IMR-90 (cell line): ENCODE results near the gene UCKL1.

Source experiments
- CEBPB ChIP-seq: IDR thresholded peaks from 2 replicates; pipeline ENCODE4 v1.6.1; 2012; ENCODE audit warnings: low read depth, low read length, improper control_type of control experiment
- MAZ ChIP-seq: IDR thresholded peaks from 2 replicates; pipeline ENCODE4 v1.6.1; 2012; ENCODE audit warnings: low read depth, mild to moderate bottlenecking, low read length, improper control_type of control experiment, moderate library complexity, borderline replicate concordance
- POLR2A ChIP-seq: IDR thresholded peaks from 2 replicates; pipeline ENCODE4 v1.6.1; 2012; ENCODE audit warnings: mild to moderate bottlenecking, low read depth, low read length
- RAD21 ChIP-seq: IDR thresholded peaks from 2 replicates; pipeline ENCODE4 v1.6.1; 2012; ENCODE audit warnings: low read length, improper control_type of control experiment
- RCOR1 ChIP-seq: IDR thresholded peaks from 2 replicates; pipeline ENCODE4 v1.6.1; 2012; ENCODE audit warnings: mild to moderate bottlenecking, low read length, improper control_type of control experiment; ENCODE audit not compliant: insufficient replicate concordance
- TF ChIP-seq, protein P1 (sequence below): fragments of 150-350 bp; IDR thresholded peaks from 2 replicates; pipeline ENCODE4 v1.6.1; 2017; ENCODE audit warnings: mild to moderate bottlenecking, antibody characterized with exemption, low read length, low read depth
- TF ChIP-seq, protein P2 (sequence below): conservative IDR thresholded peaks from 2 replicates; pipeline ENCODE4 v1.5.1; 2012; ENCODE audit warnings: mild to moderate bottlenecking, low read depth, low read length, improper control_type of control experiment

DNA sequence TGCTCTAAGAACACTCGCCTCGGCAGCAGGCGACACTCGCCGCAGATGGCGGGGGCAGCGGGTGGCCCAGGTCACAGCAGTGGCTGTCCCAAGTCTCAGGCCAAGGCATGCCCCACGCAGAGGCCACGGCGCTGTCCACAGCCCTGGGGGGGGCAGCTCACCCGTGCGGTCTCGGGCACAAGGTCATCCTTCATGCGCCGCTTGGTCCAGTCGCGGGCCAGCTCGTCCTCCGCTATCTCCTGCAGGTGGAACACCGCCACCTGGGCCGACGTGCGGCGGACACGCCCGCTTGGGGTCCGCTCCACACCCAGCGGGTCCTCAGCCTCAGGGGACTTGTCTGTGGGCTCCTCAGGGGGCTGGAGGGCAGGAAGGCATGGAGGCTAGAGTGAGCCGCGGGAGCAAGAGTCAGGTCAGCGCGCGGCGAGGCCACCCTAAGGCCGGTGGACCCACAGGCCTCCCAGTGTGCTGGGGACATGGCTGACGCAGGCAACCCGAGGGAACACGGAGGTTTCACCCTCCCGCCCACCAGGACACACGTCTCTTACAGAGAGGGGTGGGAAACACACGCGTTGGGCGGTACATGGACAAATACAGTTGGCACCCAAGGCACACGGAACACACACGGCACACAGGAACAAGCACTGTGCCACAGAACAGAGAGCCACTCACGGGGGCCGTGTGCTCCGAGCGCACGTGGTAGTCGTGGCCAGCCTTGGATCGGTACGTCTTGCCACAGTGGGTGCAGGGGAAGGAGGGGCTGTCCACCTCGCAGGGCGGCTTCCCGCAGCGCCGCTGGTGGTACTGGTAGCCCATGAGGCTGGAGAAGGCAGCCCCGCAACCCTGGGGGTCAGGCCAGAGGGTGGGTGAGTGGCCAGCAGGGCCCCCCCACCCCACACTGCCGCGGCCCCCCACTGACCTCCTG lies 6.5 kb upstream of the UCKL1 start:
- TF ChIP-seq, protein P1, sequence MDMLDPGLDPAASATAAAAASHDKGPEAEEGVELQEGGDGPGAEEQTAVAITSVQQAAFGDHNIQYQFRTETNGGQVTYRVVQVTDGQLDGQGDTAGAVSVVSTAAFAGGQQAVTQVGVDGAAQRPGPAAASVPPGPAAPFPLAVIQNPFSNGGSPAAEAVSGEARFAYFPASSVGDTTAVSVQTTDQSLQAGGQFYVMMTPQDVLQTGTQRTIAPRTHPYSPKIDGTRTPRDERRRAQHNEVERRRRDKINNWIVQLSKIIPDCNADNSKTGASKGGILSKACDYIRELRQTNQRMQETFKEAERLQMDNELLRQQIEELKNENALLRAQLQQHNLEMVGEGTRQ = no peak
- TF ChIP-seq, protein P2, sequence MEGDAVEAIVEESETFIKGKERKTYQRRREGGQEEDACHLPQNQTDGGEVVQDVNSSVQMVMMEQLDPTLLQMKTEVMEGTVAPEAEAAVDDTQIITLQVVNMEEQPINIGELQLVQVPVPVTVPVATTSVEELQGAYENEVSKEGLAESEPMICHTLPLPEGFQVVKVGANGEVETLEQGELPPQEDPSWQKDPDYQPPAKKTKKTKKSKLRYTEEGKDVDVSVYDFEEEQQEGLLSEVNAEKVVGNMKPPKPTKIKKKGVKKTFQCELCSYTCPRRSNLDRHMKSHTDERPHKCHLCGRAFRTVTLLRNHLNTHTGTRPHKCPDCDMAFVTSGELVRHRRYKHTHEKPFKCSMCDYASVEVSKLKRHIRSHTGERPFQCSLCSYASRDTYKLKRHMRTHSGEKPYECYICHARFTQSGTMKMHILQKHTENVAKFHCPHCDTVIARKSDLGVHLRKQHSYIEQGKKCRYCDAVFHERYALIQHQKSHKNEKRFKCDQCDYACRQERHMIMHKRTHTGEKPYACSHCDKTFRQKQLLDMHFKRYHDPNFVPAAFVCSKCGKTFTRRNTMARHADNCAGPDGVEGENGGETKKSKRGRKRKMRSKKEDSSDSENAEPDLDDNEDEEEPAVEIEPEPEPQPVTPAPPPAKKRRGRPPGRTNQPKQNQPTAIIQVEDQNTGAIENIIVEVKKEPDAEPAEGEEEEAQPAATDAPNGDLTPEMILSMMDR = no peak
- TF ChIP-seq RCOR1 (no peak), MAZ (no peak), POLR2A (no peak), CEBPB (no peak), RAD21 (no peak)
